ENCODE results near the gene ZNF132. TPM values are rescaled to one million over a fixed set of nuclear protein-coding genes. Genes with fewer than 3 reads are reported as not detected.

The ZNF132 gene
- total and polyA plus RNA-seq, 9 of the 15 experiments (the other 6 are each of a cell fraction or from before 2014, with no cell fraction given), result 0.03 to 0.42 (median 0.10) TPM; not detected in 5

GRCh38 chr19:58475714-58476497 lies 36.0 kb upstream of the ZNF132 start, which contains the start of gene ZNF446 (continued):
- TF ChIP-seq THAP12 (CRISPR knock-in tag; IDR thresholded peaks at IDR 0.05) (no peak; the same call in 1 of the 2 replicates), RERE (CRISPR knock-in tag; IDR thresholded peaks at IDR 0.05; ENCODE audit: borderline replicate concordance) (no peak), ZSCAN29 (IDR thresholded peaks at IDR 0.05) (no peak), ZNF174 (CRISPR knock-in tag; IDR thresholded peaks at IDR 0.05) (no peak), HCFC1 (IDR thresholded peaks at IDR 0.05; ENCODE audit: low read depth, low read length) (peak; percentile 97), PTBP1 (IDR thresholded peaks at IDR 0.05; ENCODE audit: low read depth, low read length) (0 out of 2 replicates have a peak, but pooled peaks have one; percentile 1), HDAC6 (IDR thresholded peaks at IDR 0.05; ENCODE audit: low read depth, low read length) (no peak), NFXL1 (CRISPR knock-in tag; IDR thresholded peaks at IDR 0.05) (no peak), JUND (IDR thresholded peaks at IDR 0.05; ENCODE audit: borderline replicate concordance, low read depth, low read length) (peak; percentile 10; the same call in 1 of the 2 replicates), JUND (tag; IDR thresholded peaks at IDR 0.05; ENCODE audit: borderline replicate concordance, low read depth, low read length) (0 out of 3 replicates have a peak, but pooled peaks have one; percentile 14), CBX5 (IDR thresholded peaks at IDR 0.05; ENCODE audit: borderline replicate concordance, low read depth) (no peak), ZNF274 (IDR thresholded peaks at IDR 0.05; ENCODE audit: borderline replicate concordance, low read depth, low read length) (no peak), ETV5 (CRISPR knock-in tag; IDR thresholded peaks at IDR 0.05; ENCODE audit: low read depth) (no peak; the same call in 1 of the 2 replicates), MTF1 (CRISPR knock-in tag; IDR thresholded peaks at IDR 0.05; ENCODE audit: borderline replicate concordance) (no peak), ATF7 (IDR thresholded peaks at IDR 0.05) (peak; percentile 89), GABPB1 (CRISPR knock-in tag; IDR thresholded peaks at IDR 0.05) (peak; percentile 91), ZNF586 (CRISPR knock-in tag; conservative IDR thresholded peaks at IDR 0.05) (no peak), E2F3 (CRISPR knock-in tag; IDR thresholded peaks at IDR 0.05) (no peak)
- TF ChIP-seq, protein P1, sequence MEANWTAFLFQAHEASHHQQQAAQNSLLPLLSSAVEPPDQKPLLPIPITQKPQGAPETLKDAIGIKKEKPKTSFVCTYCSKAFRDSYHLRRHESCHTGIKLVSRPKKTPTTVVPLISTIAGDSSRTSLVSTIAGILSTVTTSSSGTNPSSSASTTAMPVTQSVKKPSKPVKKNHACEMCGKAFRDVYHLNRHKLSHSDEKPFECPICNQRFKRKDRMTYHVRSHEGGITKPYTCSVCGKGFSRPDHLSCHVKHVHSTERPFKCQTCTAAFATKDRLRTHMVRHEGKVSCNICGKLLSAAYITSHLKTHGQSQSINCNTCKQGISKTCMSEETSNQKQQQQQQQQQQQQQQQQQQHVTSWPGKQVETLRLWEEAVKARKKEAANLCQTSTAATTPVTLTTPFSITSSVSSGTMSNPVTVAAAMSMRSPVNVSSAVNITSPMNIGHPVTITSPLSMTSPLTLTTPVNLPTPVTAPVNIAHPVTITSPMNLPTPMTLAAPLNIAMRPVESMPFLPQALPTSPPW (CRISPR knock-in tag; IDR thresholded peaks at IDR 0.05), result peak; percentile 81

Data from K562 (cell line).